ENCODE results near the gene CAPN12.

The CAPN12 gene

GRCh38 chr19:38690146-38690545, 54.1 kb downstream of the CAPN12 start:
- H3K4me1 ChIP-seq (ENCODE audit: control insufficient read depth in 1 of 2, insufficient read depth in 2 of 2, low read length in 2 of 2) = peaks cover 62 to 73% of the 10 kb centered on the region in 2 donors
- H3K9ac ChIP-seq (ENCODE audit: low read depth in 1 of 2, low read length in 2 of 2) = no peak overlapping the region
- no peak overlapping the region for H3K4me3 ChIP-seq (ENCODE audit: low read depth in 1 of 2, low read length in 2 of 2)
- H3K27ac ChIP-seq (ENCODE audit: low read depth, low read length) = peak overlapping the region; percentile 33
- no peaks in the 10 kb centered on the region for H3K27me3 ChIP-seq (ENCODE audit: control insufficient read depth in 1 of 2, insufficient read depth in 2 of 2, low read length in 2 of 2)
- no peaks in the 10 kb centered on the region for H3K9me3 ChIP-seq (ENCODE audit: control insufficient read depth in 1 of 2, low read length in 2 of 2)
- peaks cover 0 to 16% of the 10 kb centered on the region in 2 donors for H3K36me3 ChIP-seq (ENCODE audit: control insufficient read depth in 1 of 2, insufficient read depth in 2 of 2, low read length in 2 of 2)

- Histone ChIP-seq H3K4me1 (ENCODE audit: control insufficient read depth in 1 of 2, insufficient read depth in 2 of 2, low read length in 2 of 2) (peaks cover 62 to 75% of the 10 kb centered on the region in 2 donors), H3K36me3 (ENCODE audit: control insufficient read depth in 1 of 2, insufficient read depth in 2 of 2, low read length in 2 of 2) (peaks cover 0 to 8% of the 10 kb centered on the region in 2 donors), H3K4me3 (ENCODE audit: low read depth in 1 of 2, low read length in 2 of 2) (no peak overlapping the region), H3K9ac (ENCODE audit: low read depth in 1 of 2, low read length in 2 of 2) (no peak overlapping the region), H3K9me3 (ENCODE audit: control insufficient read depth in 1 of 2, low read length in 2 of 2) (no peaks in the 10 kb centered on the region), H3K27ac (ENCODE audit: low read depth, low read length) (no peak overlapping the region), H3K27me3 (ENCODE audit: control insufficient read depth in 1 of 2, insufficient read depth in 2 of 2, low read length in 2 of 2) (no peaks in the 10 kb centered on the region)
These were observed 56.4 kb downstream of the CAPN12 start for GRCh38 chr19:38687837-38688378.

GRCh38 chr19:38686530-38686888, 57.8 kb downstream of the CAPN12 start:
- H3K27me3 ChIP-seq (ENCODE audit: control insufficient read depth in 1 of 2, insufficient read depth in 2 of 2, low read length in 2 of 2) = no peaks in the 10 kb centered on the region
- H3K4me1 ChIP-seq (ENCODE audit: control insufficient read depth in 1 of 2, insufficient read depth in 2 of 2, low read length in 2 of 2) = peaks cover 58 to 71% of the 10 kb centered on the region in 2 donors
- H3K9me3 ChIP-seq (ENCODE audit: control insufficient read depth in 1 of 2, low read length in 2 of 2) = no peaks in the 10 kb centered on the region
- peak overlapping the region in 1 of 2 donors; percentile 21 for H3K4me3 ChIP-seq (ENCODE audit: low read depth in 1 of 2, low read length in 2 of 2)
- H3K9ac ChIP-seq (ENCODE audit: low read depth in 1 of 2, low read length in 2 of 2) = peak overlapping the region; percentile 78 to 82
- peak overlapping the region; percentile 95 for H3K27ac ChIP-seq (ENCODE audit: low read depth, low read length)
- H3K36me3 ChIP-seq (ENCODE audit: control insufficient read depth in 1 of 2, insufficient read depth in 2 of 2, low read length in 2 of 2) = peaks cover 0 to 3% of the 10 kb centered on the region in 2 donors

GRCh38 chr19:38685666-38686529, 58.4 kb downstream of the CAPN12 start:
- H3K9me3 ChIP-seq (ENCODE audit: control insufficient read depth in 1 of 2, low read length in 2 of 2) = no peaks in the 10 kb centered on the region
- peaks cover 63 to 75% of the 10 kb centered on the region in 2 donors for H3K4me1 ChIP-seq (ENCODE audit: control insufficient read depth in 1 of 2, insufficient read depth in 2 of 2, low read length in 2 of 2)
- peak overlapping the region; percentile 95 for H3K27ac ChIP-seq (ENCODE audit: low read depth, low read length)
- peak overlapping the region; percentile 41 for H3K4me3 ChIP-seq (ENCODE audit: low read depth in 1 of 2, low read length in 2 of 2)
- no peaks in the 10 kb centered on the region for H3K27me3 ChIP-seq (ENCODE audit: control insufficient read depth in 1 of 2, insufficient read depth in 2 of 2, low read length in 2 of 2)
- H3K36me3 ChIP-seq (ENCODE audit: control insufficient read depth in 1 of 2, insufficient read depth in 2 of 2, low read length in 2 of 2) = peaks cover 0 to 3% of the 10 kb centered on the region in 2 donors
- H3K9ac ChIP-seq (ENCODE audit: low read depth in 1 of 2, low read length in 2 of 2) = peak overlapping the region; percentile 78 to 82

GRCh38 chr19:38684862-38685665, 59.2 kb downstream of the CAPN12 start:
- Histone ChIP-seq H3K4me3 (ENCODE audit: low read depth in 1 of 2, low read length in 2 of 2) (peak overlapping the region; percentile 41), H3K9ac (ENCODE audit: low read depth in 1 of 2, low read length in 2 of 2) (peak overlapping the region; percentile 78 to 82), H3K27ac (ENCODE audit: low read depth, low read length) (peak overlapping the region; percentile 95), H3K4me1 (ENCODE audit: control insufficient read depth in 1 of 2, insufficient read depth in 2 of 2, low read length in 2 of 2) (peaks cover 71 to 82% of the 10 kb centered on the region in 2 donors), H3K9me3 (ENCODE audit: control insufficient read depth in 1 of 2, low read length in 2 of 2) (no peaks in the 10 kb centered on the region), H3K27me3 (ENCODE audit: control insufficient read depth in 1 of 2, insufficient read depth in 2 of 2, low read length in 2 of 2) (no peaks in the 10 kb centered on the region), H3K36me3 (ENCODE audit: control insufficient read depth in 1 of 2, insufficient read depth in 2 of 2, low read length in 2 of 2) (peaks cover 0 to under 1% of the 10 kb centered on the region in 2 donors)

- Histone ChIP-seq H3K27ac (ENCODE audit: low read depth, low read length) (peak overlapping the region; percentile 95), H3K27me3 (ENCODE audit: control insufficient read depth in 1 of 2, insufficient read depth in 2 of 2, low read length in 2 of 2) (no peaks in the 10 kb centered on the region), H3K9ac (ENCODE audit: low read depth in 1 of 2, low read length in 2 of 2) (peak overlapping the region; percentile 78 to 82), H3K4me3 (ENCODE audit: low read depth in 1 of 2, low read length in 2 of 2) (peak overlapping the region; percentile 7 to 41), H3K36me3 (ENCODE audit: control insufficient read depth in 1 of 2, insufficient read depth in 2 of 2, low read length in 2 of 2) (peaks cover 0 to 2% of the 10 kb centered on the region in 2 donors), H3K9me3 (ENCODE audit: control insufficient read depth in 1 of 2, low read length in 2 of 2) (no peaks in the 10 kb centered on the region), H3K4me1 (ENCODE audit: control insufficient read depth in 1 of 2, insufficient read depth in 2 of 2, low read length in 2 of 2) (peaks cover 79 to 89% of the 10 kb centered on the region in 2 donors)
These were observed 60.0 kb downstream of the CAPN12 start for GRCh38 chr19:38684078-38684861.

GRCh38 chr19:38683393-38684077, 60.7 kb downstream of the CAPN12 start:
- Histone ChIP-seq H3K27ac (ENCODE audit: low read depth, low read length) (peak overlapping the region; percentile 95), H3K36me3 (ENCODE audit: control insufficient read depth in 1 of 2, insufficient read depth in 2 of 2, low read length in 2 of 2) (peaks cover 2 to 3% of the 10 kb centered on the region in 2 donors), H3K27me3 (ENCODE audit: control insufficient read depth in 1 of 2, insufficient read depth in 2 of 2, low read length in 2 of 2) (no peaks in the 10 kb centered on the region), H3K4me1 (ENCODE audit: control insufficient read depth in 1 of 2, insufficient read depth in 2 of 2, low read length in 2 of 2) (peaks cover 83 to 89% of the 10 kb centered on the region in 2 donors), H3K4me3 (ENCODE audit: low read depth in 1 of 2, low read length in 2 of 2) (peak overlapping the region in 1 of 2 donors; percentile 7), H3K9me3 (ENCODE audit: control insufficient read depth in 1 of 2, low read length in 2 of 2) (no peaks in the 10 kb centered on the region), H3K9ac (ENCODE audit: low read depth in 1 of 2, low read length in 2 of 2) (peak overlapping the region; percentile 78 to 82)

- Histone ChIP-seq H3K9me3 (ENCODE audit: control insufficient read depth in 1 of 2, low read length in 2 of 2) (no peaks in the 10 kb centered on the region), H3K9ac (ENCODE audit: low read depth in 1 of 2, low read length in 2 of 2) (peak overlapping the region; percentile 56 to 82), H3K4me3 (ENCODE audit: low read depth in 1 of 2, low read length in 2 of 2) (peak overlapping the region in 1 of 2 donors; percentile 1), H3K27me3 (ENCODE audit: control insufficient read depth in 1 of 2, insufficient read depth in 2 of 2, low read length in 2 of 2) (no peaks in the 10 kb centered on the region), H3K4me1 (ENCODE audit: control insufficient read depth in 1 of 2, insufficient read depth in 2 of 2, low read length in 2 of 2) (peaks cover 84 to 92% of the 10 kb centered on the region in 2 donors), H3K27ac (ENCODE audit: low read depth, low read length) (peak overlapping the region; percentile 95), H3K36me3 (ENCODE audit: control insufficient read depth in 1 of 2, insufficient read depth in 2 of 2, low read length in 2 of 2) (peaks cover 2 to 3% of the 10 kb centered on the region in 2 donors)
These were observed 61.3 kb downstream of the CAPN12 start for GRCh38 chr19:38682872-38683392.
